Measurements from ENCODE around the gene SCRN1. TPM values are rescaled to one million over a fixed set of nuclear protein-coding genes. Genes with fewer than 3 reads are reported as not detected.

The SCRN1 gene
- total and polyA plus RNA-seq, 2 of the 4 experiments (the other 2 are of a cell fraction): 57.1 to 124 TPM

- H2BK15ac ChIP-seq (ENCODE audit: low read depth, low read length): peak overlapping the region; percentile 55; the same call in 1 of the 3 replicates
- no peak overlapping the region for H3K56ac ChIP-seq (ENCODE audit: extremely low read depth, insufficient read depth, low read length)
- peaks cover 8% of the 10 kb centered on the region for H3K9me1 ChIP-seq (ENCODE audit: insufficient read depth, low read length)
- dilution Hi-C loops (cut with HindIII; ENCODE audit: low sequenced_read_pairs, unreplicated experiment) (no loop called here), intact Hi-C loops (cut with micrococcal nuclease) (no loop called here), in situ Hi-C loops (cut with MboI; ENCODE audit: low sequenced_read_pairs) (no loop called here)
- H3K27ac ChIP-seq (ENCODE audit: insufficient read depth, low read length): peak overlapping the region; percentile 18
- H4K91ac ChIP-seq (ENCODE audit: insufficient read depth, low read depth, low read length): peak overlapping the region; percentile 64; the same call in 1 of the 2 replicates
- H3K4me2 ChIP-seq (ENCODE audit: low read depth, low read length): peak overlapping the region; percentile 70
- peak overlapping the region in 1 of 2 experiments; percentile 89; a peak in 3 of 4 replicates for H4K8ac ChIP-seq (ENCODE audit: low read depth in 2 of 2, low read length in 2 of 2)
- no peak overlapping the region for H3K4me3 ChIP-seq (ENCODE audit: insufficient read depth, low read depth, low read length)
- CTCF ChIA-PET: no interaction called here
- no peak overlapping the region for H2AK9ac ChIP-seq (replicated peaks; ENCODE audit: low read depth, low read length, poor library complexity)
- H3K18ac ChIP-seq (ENCODE audit: low read depth, low read length): peak overlapping the region; percentile 5; the same call in 1 of the 2 replicates
- H2BK20ac ChIP-seq (ENCODE audit: low read depth, low read length): peak overlapping the region; percentile 54; the same call in 1 of the 2 replicates
- DNase-seq (peak; percentile 65), ATAC-seq (ENCODE audit: low read depth) (peak; percentile 22)
- H3K36me3 ChIP-seq (ENCODE audit: control insufficient read depth, insufficient read depth, low read length): no peaks in the 10 kb centered on the region
- POLR2A ChIA-PET (ENCODE audit: unreplicated experiment): no interaction called here
- peak overlapping the region; percentile 36; the same call in 1 of the 2 replicates for H2BK120ac ChIP-seq (ENCODE audit: low read depth, low read length)
- peaks cover 22% of the 10 kb centered on the region for H4K20me1 ChIP-seq (ENCODE audit: insufficient read depth, low read length)
- H3K14ac ChIP-seq (replicated peaks; ENCODE audit: low read depth, low read length): peak overlapping the region; percentile 32; the same call in 1 of the 2 replicates
- H3K9ac ChIP-seq (ENCODE audit: low read depth, low read length): no peak overlapping the region
- TF ChIP-seq NFE2L2 (IDR thresholded peaks at IDR 0.05; ENCODE audit: low read depth, low read length) (no peak), RCOR1 (IDR thresholded peaks at IDR 0.05; ENCODE audit: insufficient replicate concordance, low read length) (no peak), FOS (IDR thresholded peaks at IDR 0.05; ENCODE audit: low read depth, low read length) (0 out of 2 replicates have a peak, but pooled peaks have one; percentile 12), BHLHE40 (IDR thresholded peaks at IDR 0.05; ENCODE audit: low read depth, low read length) (no peak), USF2 (IDR thresholded peaks at IDR 0.05; ENCODE audit: low read depth, low read length) (no peak), POLR2A (IDR thresholded peaks at IDR 0.05; ENCODE audit: low read depth, low read length) (no peak), CEBPB (IDR thresholded peaks at IDR 0.05; ENCODE audit: low read depth, low read length) (no peak), CHD1 (IDR thresholded peaks at IDR 0.05; ENCODE audit: low read depth, low read length) (no peak), MXI1 (IDR thresholded peaks at IDR 0.05; ENCODE audit: borderline replicate concordance, low read depth, low read length) (no peak)
- peaks cover 10% of the 10 kb centered on the region for H3K4me1 ChIP-seq (ENCODE audit: control insufficient read depth, insufficient read depth, low read length)
- no peak overlapping the region for H2AFZ ChIP-seq (replicated peaks; ENCODE audit: low read length, poor library complexity)
- BruUV-seq (replicated peaks): TSS peak; percentile 23
- peak overlapping the region; percentile 94 for H2BK5ac ChIP-seq (ENCODE audit: low read depth, low read length, poor library complexity, severe bottlenecking)
- H3K79me1 ChIP-seq (ENCODE audit: low read depth in 1 of 2, low read length in 2 of 2): peaks cover 7 to 50% of the 10 kb centered on the region in 2 experiments; a peak in 3 of 4 replicates
- no CpG with 5 or more reads among the region's 2 CpGs for WGBS, 2 experiments (ENCODE audit: extremely low coverage in 2 of 2, insufficient read length in 1 of 2)
- no peaks in the 10 kb centered on the region for H3K27me3 ChIP-seq (ENCODE audit: control insufficient read depth, insufficient read depth, low read length)
- no peaks in the 10 kb centered on the region for H3K9me3 ChIP-seq (ENCODE audit: control insufficient read depth, insufficient read depth, low read length)
- H3K4ac ChIP-seq (ENCODE audit: low read depth, low read length): peak overlapping the region; percentile 21
- no peak overlapping the region for H4K5ac ChIP-seq (ENCODE audit: low read depth, low read length)
- no peak overlapping the region for H3K23ac ChIP-seq (ENCODE audit: low read depth, low read length)
- peak overlapping the region; percentile 88 for H2AK5ac ChIP-seq (ENCODE audit: low read depth, low read length)
Measured at GRCh38 chr7:29987083-29987482, 2.5 kb downstream of the SCRN1 start.

All from IMR-90 (cell line).